H9 (cell line): ENCODE measurements around the gene S100A7A. TPM values are rescaled to one million over a fixed set of nuclear protein-coding genes. Genes with fewer than 3 reads are reported as not detected.

Experiments
- DNase-seq: peaks from one replicate; pipeline ENCODE4 v3.0.0-alpha.2; 2017
- H2AFZ ChIP-seq: one replicate; pipeline ENCODE4 v1.6.1; 2013; ENCODE audit warnings: mild to moderate bottlenecking, low read length, control low read depth, moderate library complexity
- H2AK5ac ChIP-seq: 2 replicates; pipeline ENCODE4 v1.6.1; 2013; ENCODE audit warnings: low read length, control low read depth, mixed read lengths; ENCODE audit not compliant: insufficient read length
- H2BK120ac ChIP-seq: one replicate; pipeline ENCODE4 v1.6.1; 2013; ENCODE audit warnings: low read depth, mild to moderate bottlenecking, low read length, control low read depth, inconsistent platforms; ENCODE audit not compliant: poor library complexity, severe bottlenecking
- H2BK12ac ChIP-seq: 2 replicates; pipeline ENCODE4 v1.6.1; 2013; ENCODE audit warnings: low read length, control low read depth, mixed read lengths, low read depth; ENCODE audit not compliant: insufficient read length
- H2BK15ac ChIP-seq: 2 replicates; pipeline ENCODE4 v1.6.1; 2013; ENCODE audit warnings: low read depth, low read length, control low read depth
- H2BK20ac ChIP-seq: one replicate; pipeline ENCODE4 v1.6.1; 2013; ENCODE audit warnings: low read depth, mild to moderate bottlenecking, low read length, control low read depth, inconsistent platforms; ENCODE audit not compliant: poor library complexity, severe bottlenecking
- H2BK5ac ChIP-seq: 2 replicates; pipeline ENCODE4 v1.6.1; 2013; ENCODE audit warnings: low read length, control low read depth, mixed read lengths; ENCODE audit not compliant: insufficient read length
- H3K14ac ChIP-seq: 2 replicates; pipeline ENCODE4 v1.6.1; 2013; ENCODE audit warnings: low read length, control low read depth; ENCODE audit not compliant: insufficient read depth
- H3K18ac ChIP-seq: 2 replicates; pipeline ENCODE4 v1.6.1; 2013; ENCODE audit warnings: low read depth, mild to moderate bottlenecking, mixed read lengths, low read length, control low read depth; ENCODE audit not compliant: insufficient read length
- H3K23ac ChIP-seq: 2 replicates; pipeline ENCODE4 v1.6.1; 2013; ENCODE audit warnings: low read length, control low read depth, mixed read lengths, low read depth; ENCODE audit not compliant: insufficient read length
- H3K23me2 ChIP-seq: 2 replicates; pipeline ENCODE4 v1.6.1; 2013; ENCODE audit warnings: low read depth, mild to moderate bottlenecking, mixed read lengths, low read length, control low read depth; ENCODE audit not compliant: insufficient read length, poor library complexity, severe bottlenecking
- H3K27ac ChIP-seq: 2 replicates; pipeline ENCODE4 v1.5.1; 2013; ENCODE audit warnings: low read length, control low read depth, mixed read lengths, low read depth; ENCODE audit not compliant: insufficient read length
- H3K27me3 ChIP-seq: 2 replicates; pipeline ENCODE4 v1.6.1; 2013; ENCODE audit warnings: low read length, control low read depth, inconsistent platforms; ENCODE audit not compliant: insufficient read depth
- H3K4ac ChIP-seq: 2 replicates; pipeline ENCODE4 v1.6.1; 2013; ENCODE audit warnings: low read depth, mild to moderate bottlenecking, control low read depth, inconsistent platforms, low read length, moderate library complexity
- H3K4me1 ChIP-seq: 2 replicates; pipeline ENCODE4 v1.6.1; 2013; ENCODE audit warnings: low read length, control low read depth, inconsistent platforms; ENCODE audit not compliant: insufficient read depth
- H3K4me2 ChIP-seq: 2 replicates; pipeline ENCODE4 v1.6.1; 2013; ENCODE audit warnings: low read length, control low read depth, mixed read lengths; ENCODE audit not compliant: insufficient read length, insufficient read depth
- H3K56ac ChIP-seq: 2 replicates; pipeline ENCODE4 v1.6.1; 2013; ENCODE audit warnings: low read depth, mild to moderate bottlenecking, mixed read lengths, low read length, control low read depth; ENCODE audit not compliant: insufficient read length
- H3K79me1 ChIP-seq: 2 replicates; pipeline ENCODE4 v1.6.1; 2013; ENCODE audit warnings: low read depth, mild to moderate bottlenecking, moderate library complexity, low read length, control low read depth, inconsistent platforms; ENCODE audit not compliant: insufficient read depth, poor library complexity, severe bottlenecking
- H3K79me2 ChIP-seq: 2 replicates; pipeline ENCODE4 v1.6.1; 2013; ENCODE audit warnings: low read length, control low read depth, inconsistent platforms; ENCODE audit not compliant: insufficient read depth
- H3K9ac ChIP-seq: 2 replicates; pipeline ENCODE4 v1.6.1; 2013; ENCODE audit warnings: low read length, control low read depth, mixed read lengths; ENCODE audit not compliant: insufficient read length; ENCODE audit errors: extremely low read depth
- H3K9me3 ChIP-seq: one replicate; pipeline ENCODE4 v1.6.1; 2013; ENCODE audit warnings: low read depth, low read length, inconsistent platforms; ENCODE audit not compliant: control insufficient read depth
- H3T11ph ChIP-seq: one replicate; pipeline ENCODE4 v1.6.1; 2013; ENCODE audit warnings: mild to moderate bottlenecking, low read length, control low read depth, inconsistent platforms
- H4K20me1 ChIP-seq: one replicate; pipeline ENCODE4 v1.6.1; 2013; ENCODE audit not compliant: control insufficient read depth, insufficient read length, insufficient read depth
- H4K5ac ChIP-seq: 2 replicates; pipeline ENCODE4 v1.6.1; 2013; ENCODE audit warnings: low read depth, mild to moderate bottlenecking, mixed read lengths, low read length, control low read depth; ENCODE audit not compliant: insufficient read length
- H4K8ac ChIP-seq: replicated peaks from 2 replicates; pipeline ENCODE4 v1.6.1; 2013; ENCODE audit warnings: low read length, control low read depth, mixed read lengths, low read depth; ENCODE audit not compliant: insufficient read length
- H4K91ac ChIP-seq: 2 replicates; pipeline ENCODE4 v1.6.1; 2013; ENCODE audit warnings: low read depth, mild to moderate bottlenecking, moderate library complexity, mixed read lengths, low read length, control low read depth; ENCODE audit not compliant: insufficient read length
- H3K27ac Mint-ChIP-seq, 3 experiments: 2 replicates in 2 of 3; 3 replicates in 1 of 3; pipeline ENCODE4 v1.8.0; 2020 to 2021; ENCODE audit warnings: mixed read lengths in 3 of 3, mild to moderate bottlenecking in 1 of 3, moderate library complexity in 1 of 3
- H3K27me3 Mint-ChIP-seq: 2 replicates; pipeline ENCODE4 v1.8.0; 2021; ENCODE audit warnings: low read depth, mild to moderate bottlenecking, moderate library complexity, mixed read lengths
- H3K36me3 Mint-ChIP-seq, 3 experiments: 2 replicates in 2 of 3; 3 replicates in 1 of 3; pipeline ENCODE4 v1.8.0; 2020 to 2021; ENCODE audit warnings: low read depth in 3 of 3, mixed read lengths in 3 of 3; ENCODE audit not compliant: insufficient read depth in 1 of 3
- H3K4me1 Mint-ChIP-seq, 2 experiments: 2 replicates each; pipeline ENCODE4 v1.8.0; 2020; ENCODE audit warnings: mixed read lengths in 2 of 2
- H3K4me3 Mint-ChIP-seq, 2 experiments: 2 replicates in 1 of 2; 3 replicates in 1 of 2; pipeline ENCODE4 v1.8.0; 2020 to 2021; ENCODE audit warnings: mild to moderate bottlenecking in 2 of 2, mixed read lengths in 2 of 2, moderate library complexity in 1 of 2
- H3K9me3 Mint-ChIP-seq, 2 experiments: 2 replicates in 1 of 2; 3 replicates in 1 of 2; pipeline ENCODE4 v1.8.0; 2020; ENCODE audit warnings: mild to moderate bottlenecking in 2 of 2, mixed read lengths in 2 of 2, moderate library complexity in 1 of 2
- WGBS: extraction: QIAGEN DNeasy Blood & Tissue Kit; methylation state at CpG from one replicate; pipeline ENCODE4 v1.1.7; 2013; ENCODE audit warnings: missing lambda C conversion rate, low lambda C conversion rate, mixed read lengths; ENCODE audit not compliant: insufficient read length; ENCODE audit errors: extremely low coverage; 5-methylcytosine and 5-hydroxymethylcytosine counted together
- total RNA-seq: library from RNA; stranded (reverse); gene quantifications from 2 replicates; pipeline ENCODE4 v1.2.1, GENCODE V29; 2021
- TF ChIP-seq, protein P1 (sequence below): fragments of 200-600 bp; sonication (generic); conservative IDR thresholded peaks from 3 replicates; pipeline ENCODE4 v1.8.0; 2021; ENCODE audit warnings: antibody characterized with exemption, mild to moderate bottlenecking

The S100A7A gene
- total RNA-seq, 1 experiment from 2014 or later, result not detected

GRCh38 chr1:153384958-153385580, 31.3 kb upstream of the S100A7A start:
- Mint-ChIP-seq H3K36me3 (no peaks in the 10 kb centered on the region), H3K4me3 (no peak overlapping the region), H3K27me3 (peaks cover 15% of the 10 kb centered on the region), H3K4me1 (no peaks in the 10 kb centered on the region), H3K27ac (no peak overlapping the region), H3K9me3 (peaks cover 3 to 14% of the 10 kb centered on the region in 2 experiments; a peak in 3 of 5 replicates)
- H3T11ph ChIP-seq, result no peak overlapping the region
- no peak overlapping the region for H3K23ac ChIP-seq
- no peaks in the 10 kb centered on the region for H3K9me3 ChIP-seq
- H3K27ac ChIP-seq, result no peak overlapping the region
- peak; percentile 5 for DNase-seq
- no peak overlapping the region for H2BK120ac ChIP-seq
- H4K8ac ChIP-seq, result no peak overlapping the region
- H4K5ac ChIP-seq, result no peak overlapping the region
- no peak overlapping the region for H2BK20ac ChIP-seq
- H2BK15ac ChIP-seq, result no peak overlapping the region
- no peak overlapping the region for H3K9ac ChIP-seq
- H3K79me2 ChIP-seq, result no peaks in the 10 kb centered on the region
- H4K91ac ChIP-seq, result no peak overlapping the region
- H3K56ac ChIP-seq, result no peak overlapping the region
- no peak overlapping the region for H2BK12ac ChIP-seq
- no peaks in the 10 kb centered on the region for H4K20me1 ChIP-seq
- H2AFZ ChIP-seq, result no peak overlapping the region
- no peaks in the 10 kb centered on the region for H3K79me1 ChIP-seq
- H3K14ac ChIP-seq, result no peak overlapping the region; the same call in 1 of the 2 replicates
- no peaks in the 10 kb centered on the region for H3K27me3 ChIP-seq
- H3K23me2 ChIP-seq, result no peaks in the 10 kb centered on the region
- H2AK5ac ChIP-seq, result no peak overlapping the region
- no peak overlapping the region for H3K4me2 ChIP-seq
- no peaks in the 10 kb centered on the region for H3K4me1 ChIP-seq
- no peak overlapping the region for H3K4ac ChIP-seq
- TF ChIP-seq, protein P1, sequence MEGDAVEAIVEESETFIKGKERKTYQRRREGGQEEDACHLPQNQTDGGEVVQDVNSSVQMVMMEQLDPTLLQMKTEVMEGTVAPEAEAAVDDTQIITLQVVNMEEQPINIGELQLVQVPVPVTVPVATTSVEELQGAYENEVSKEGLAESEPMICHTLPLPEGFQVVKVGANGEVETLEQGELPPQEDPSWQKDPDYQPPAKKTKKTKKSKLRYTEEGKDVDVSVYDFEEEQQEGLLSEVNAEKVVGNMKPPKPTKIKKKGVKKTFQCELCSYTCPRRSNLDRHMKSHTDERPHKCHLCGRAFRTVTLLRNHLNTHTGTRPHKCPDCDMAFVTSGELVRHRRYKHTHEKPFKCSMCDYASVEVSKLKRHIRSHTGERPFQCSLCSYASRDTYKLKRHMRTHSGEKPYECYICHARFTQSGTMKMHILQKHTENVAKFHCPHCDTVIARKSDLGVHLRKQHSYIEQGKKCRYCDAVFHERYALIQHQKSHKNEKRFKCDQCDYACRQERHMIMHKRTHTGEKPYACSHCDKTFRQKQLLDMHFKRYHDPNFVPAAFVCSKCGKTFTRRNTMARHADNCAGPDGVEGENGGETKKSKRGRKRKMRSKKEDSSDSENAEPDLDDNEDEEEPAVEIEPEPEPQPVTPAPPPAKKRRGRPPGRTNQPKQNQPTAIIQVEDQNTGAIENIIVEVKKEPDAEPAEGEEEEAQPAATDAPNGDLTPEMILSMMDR, result no peak
- no peak overlapping the region for H3K18ac ChIP-seq
- no CpG with 5 or more reads among the region's 4 CpGs for WGBS
- no peak overlapping the region for H2BK5ac ChIP-seq
